Fibroblast of upper back skin (primary cell): Measurements from ENCODE around the gene HBP1.
A peak's percentile ranks its signal among the peaks of the same experiment; 100 is the strongest.
"Not testable (repeated sequence)": the region's sequence is repeated elsewhere in the genome, so short reads cannot be mapped to it uniquely, and the experiment has no call there.

ENCODE experiments used
- DNase-seq: peaks from one replicate; pipeline ENCODE4 v3.0.0-alpha.2; 2013

HBP1 gene

GRCh38 chr7:107187774-107188173, 19.0 kb downstream of the HBP1 start:
- no peak for DNase-seq

- DNase-seq: no peak
These were observed 21.3 kb downstream of the HBP1 start for GRCh38 chr7:107190090-107190489.

- no peak for DNase-seq
These were observed 25.2 kb downstream of the HBP1 start for GRCh38 chr7:107194052-107194451.

- DNase-seq: no peak
These were observed 28.2 kb downstream of the HBP1 start for GRCh38 chr7:107196834-107197610.

GRCh38 chr7:107201795-107202450, 33.1 kb downstream of the HBP1 start:
- peak; percentile 32 for DNase-seq

- DNase-seq: no peak
These were observed 34.8 kb downstream of the HBP1 start for GRCh38 chr7:107203607-107204006.

- no peak for DNase-seq
These were observed 37.3 kb downstream of the HBP1 start for GRCh38 chr7:107206136-107206535.

- no peak for DNase-seq
These were observed 37.9 kb downstream of the HBP1 start for GRCh38 chr7:107206706-107207105.

GRCh38 chr7:107207459-107207858, 38.7 kb downstream of the HBP1 start:
- no peak for DNase-seq

GRCh38 chr7:107208024-107208521, 39.3 kb downstream of the HBP1 start:
- no peak for DNase-seq

GRCh38 chr7:107208563-107208962, 39.8 kb downstream of the HBP1 start:
- DNase-seq: no peak

- no peak for DNase-seq
These were observed 40.8 kb downstream of the HBP1 start for GRCh38 chr7:107209565-107209964.

- DNase-seq: no peak
These were observed 41.6 kb downstream of the HBP1 start for GRCh38 chr7:107210400-107210799.

- DNase-seq: no peak
These were observed 43.9 kb downstream of the HBP1 start for GRCh38 chr7:107212725-107213124.

GRCh38 chr7:107213193-107213788, 44.5 kb downstream of the HBP1 start:
- no peak for DNase-seq

- DNase-seq: no peak
These were observed 45.1 kb downstream of the HBP1 start for GRCh38 chr7:107213945-107214344.

- DNase-seq: no peak
These were observed 50.9 kb downstream of the HBP1 start for GRCh38 chr7:107219563-107220244.

GRCh38 chr7:107220356-107220755, 51.6 kb downstream of the HBP1 start:
- DNase-seq: no peak

- DNase-seq: not testable (repeated sequence)
These were observed 52.0 kb downstream of the HBP1 start for GRCh38 chr7:107220806-107221205.

- no peak for DNase-seq
These were observed 55.8 kb downstream of the HBP1 start for GRCh38 chr7:107224374-107225223.

GRCh38 chr7:107228291-107228690, 59.5 kb downstream of the HBP1 start:
- no peak for DNase-seq

GRCh38 chr7:107230334-107230733, 61.5 kb downstream of the HBP1 start:
- peak; percentile 37 for DNase-seq
